Naive thymus-derived CD4-positive, alpha-beta T cell (primary cell): Measurements from ENCODE around the gene KRTAP10-11. TPM values are rescaled to one million over a fixed set of nuclear protein-coding genes. Genes with fewer than 3 reads are reported as not detected.
"Not testable (repeated sequence)": the region's sequence is repeated elsewhere in the genome, so short reads cannot be mapped to it uniquely, and the experiment has no call there.

Source experiments
- ATAC-seq: fragments of 150-1000 bp; cut with Tn5 transposase; 2 replicates; pipeline ENCODE4 v1.10.0; 2021; ENCODE audit warnings: mild to moderate bottlenecking, moderate library complexity
- CTCF ChIA-PET: fragments of 350-600 bp; sonication (Branson Sonifier 250); formaldehyde crosslinking; loops from one replicate; lab custom pipeline; 2021; ENCODE audit warnings: antibody characterized with exemption; lab: Charles Lee
- POLR2A ChIA-PET: fragments of 350-600 bp; sonication (Branson Sonifier 250); formaldehyde crosslinking; loops from one replicate; lab custom pipeline; 2021; ENCODE audit warnings: antibody characterized with exemption, inconsistent platforms; lab: Charles Lee
- DNase-seq, 9 donors: peaks; one replicate each; pipeline versions ENCODE4 v3.0.0 to v3.0.0-alpha.2; 2020 to 2022; ENCODE audit warnings: mixed read lengths in 1 of 9
- H3K27ac ChIP-seq: one replicate; pipeline ENCODE4 v1.7.0; 2013; ENCODE audit warnings: mild to moderate bottlenecking, low read depth, low read length, moderate library complexity
- H3K27me3 ChIP-seq, 2 donors: one replicate each; pipeline ENCODE4 v1.7.0; 2013; ENCODE audit warnings: low read length in 2 of 2, mild to moderate bottlenecking in 2 of 2, moderate library complexity in 2 of 2; ENCODE audit not compliant: control insufficient read depth in 2 of 2, insufficient read depth in 2 of 2
- H3K36me3 ChIP-seq, 3 experiments: 1 replicate in 2 of 3; 2 replicates in 1 of 3; pipeline ENCODE4 v1.7.0; 2013; ENCODE audit warnings: low read length in 3 of 3, mild to moderate bottlenecking in 3 of 3, moderate library complexity in 1 of 3; ENCODE audit not compliant: insufficient read depth in 3 of 3, control insufficient read depth in 2 of 3
- H3K4me1 ChIP-seq, 2 donors: one replicate each; pipeline ENCODE4 v1.7.0; 2013; ENCODE audit warnings: low read length in 2 of 2, mild to moderate bottlenecking in 2 of 2, moderate library complexity in 1 of 2; ENCODE audit not compliant: control insufficient read depth in 2 of 2, insufficient read depth in 2 of 2
- H3K4me3 ChIP-seq: 2 replicates; pipeline ENCODE4 v1.7.0; 2013; ENCODE audit warnings: mild to moderate bottlenecking, low read length
- H3K9me3 ChIP-seq, 3 experiments: 1 replicate in 2 of 3; 2 replicates in 1 of 3; pipeline ENCODE4 v1.7.0; 2013; ENCODE audit warnings: low read length in 3 of 3; ENCODE audit not compliant: control insufficient read depth in 2 of 3
- H3K27ac Mint-ChIP-seq, 9 donors: one replicate each; pipeline ENCODE4 v1.8.0; 2020 to 2022; ENCODE audit warnings: mixed read lengths in 9 of 9, mild to moderate bottlenecking in 8 of 9, moderate library complexity in 5 of 9, inconsistent platforms in 2 of 9
- H3K27me3 Mint-ChIP-seq, 5 donors: one replicate each; pipeline ENCODE4 v1.8.0; 2021 to 2022; ENCODE audit warnings: mixed read lengths in 5 of 5, mild to moderate bottlenecking in 1 of 5
- H3K36me3 Mint-ChIP-seq, 5 donors: one replicate each; pipeline ENCODE4 v1.8.0; 2020 to 2022; ENCODE audit warnings: mixed read lengths in 5 of 5, mild to moderate bottlenecking in 3 of 5, inconsistent platforms in 1 of 5
- H3K4me1 Mint-ChIP-seq, 7 donors: one replicate each; pipeline ENCODE4 v1.8.0; 2020 to 2022; ENCODE audit warnings: mixed read lengths in 7 of 7, mild to moderate bottlenecking in 3 of 7, inconsistent platforms in 1 of 7
- H3K4me3 Mint-ChIP-seq, 10 donors: one replicate each; pipeline ENCODE4 v1.8.0; 2020 to 2022; ENCODE audit warnings: mild to moderate bottlenecking in 10 of 10, mixed read lengths in 10 of 10, moderate library complexity in 6 of 10, inconsistent platforms in 2 of 10
- H3K9me3 Mint-ChIP-seq, 11 donors: one replicate each; pipeline ENCODE4 v1.8.0; 2020 to 2022; ENCODE audit warnings: mixed read lengths in 11 of 11, mild to moderate bottlenecking in 4 of 11, inconsistent platforms in 1 of 11, moderate library complexity in 1 of 11
- intact Hi-C, 2 donors: fragments of 100-400 bp; cut with micrococcal nuclease; formaldehyde crosslinking; loops; one replicate each; pipeline ENCODE4 v1.15.1; 2023
- polyA plus RNA-seq, 2 donors: library from polyadenylated mRNA; unstranded; fragments of 300-500 nt; fragmentation: Illumina TruSeq; gene quantifications; one replicate each; pipeline ENCODE4 v1.2.3, GENCODE V29; 2021
- total RNA-seq, 6 experiments: library from RNA in 5 of 6; stranded (reverse) in 5 of 6; gene quantifications; 1 replicate in 5 of 6; 2 replicates in 1 of 6; pipeline ENCODE4 v1.2.3 and lab custom pipeline; 2021 to 2026

Gene KRTAP10-11, protein sequence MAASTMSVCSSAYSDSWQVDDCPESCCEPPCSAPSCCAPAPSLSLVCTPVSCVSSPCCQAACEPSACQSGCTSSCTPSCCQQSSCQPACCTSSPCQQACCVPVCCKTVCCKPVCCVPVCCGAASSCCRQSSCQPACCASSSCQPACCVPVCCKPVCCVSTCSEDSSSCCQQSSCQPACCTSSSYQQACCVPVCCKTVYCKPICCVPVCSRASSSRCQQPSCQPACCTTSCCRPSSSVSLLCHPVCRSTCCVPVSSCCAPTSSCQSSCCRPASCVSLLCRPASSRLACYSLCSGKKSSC
- total RNA-seq (not detected), polyA plus RNA-seq (not detected), total RNA-seq (lab: John Stamatoyannopoulos, UW) (not detected)

DNA sequence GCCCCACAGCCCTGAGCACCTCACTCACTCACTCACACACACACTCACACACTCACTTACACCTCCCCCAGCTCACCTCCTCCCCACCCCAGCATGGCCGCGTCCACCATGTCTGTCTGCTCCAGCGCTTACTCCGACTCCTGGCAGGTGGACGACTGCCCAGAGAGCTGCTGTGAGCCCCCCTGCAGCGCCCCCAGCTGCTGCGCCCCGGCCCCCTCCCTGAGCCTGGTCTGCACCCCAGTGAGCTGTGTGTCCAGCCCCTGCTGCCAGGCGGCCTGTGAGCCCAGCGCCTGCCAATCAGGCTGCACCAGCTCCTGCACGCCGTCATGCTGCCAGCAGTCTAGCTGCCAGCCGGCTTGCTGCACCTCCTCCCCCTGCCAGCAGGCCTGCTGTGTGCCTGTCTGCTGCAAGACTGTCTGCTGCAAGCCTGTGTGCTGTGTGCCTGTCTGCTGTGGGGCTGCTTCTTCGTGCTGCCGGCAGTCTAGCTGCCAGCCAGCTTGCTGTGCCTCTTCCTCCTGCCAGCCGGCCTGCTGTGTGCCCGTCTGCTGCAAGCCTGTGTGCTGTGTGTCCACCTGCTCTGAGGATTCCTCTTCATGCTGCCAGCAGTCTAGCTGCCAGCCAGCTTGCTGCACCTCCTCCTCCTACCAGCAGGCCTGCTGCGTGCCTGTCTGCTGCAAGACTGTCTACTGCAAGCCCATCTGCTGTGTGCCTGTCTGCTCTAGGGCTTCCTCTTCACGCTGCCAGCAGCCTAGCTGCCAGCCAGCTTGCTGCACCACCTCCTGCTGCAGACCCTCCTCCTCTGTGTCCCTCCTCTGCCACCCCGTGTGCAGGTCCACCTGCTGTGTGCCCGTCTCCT lies at the start of gene KRTAP10-11:
TSS of gene KRTAP10-11 (plus strand) at position 49 of the 856 bp plus-strand sequence. CDS start at position 94, 45 bp downstream.
- ChIA-PET CTCF (interaction anchor here (1.0 to 1.1 kb wide), 2 partner anchors 9 to 136 kb away, joined by 3 read pairs; partner anchors contain the start of gene KRTAP10-10), POLR2A (interaction anchor here (0.9 kb wide), 1 partner anchor 11 kb away, joined by 3 read pairs; the partner anchor contains the start of gene KRTAP12-3)
- Mint-ChIP-seq H3K9me3 (peaks cover 4 to 37% (median 27%) of the 10 kb centered on the region in 11 donors), H3K27ac (peak within 1 kb of the TSS in 2 of 9 donors; percentile 48 to 83), H3K4me1 (peaks cover 0 to 10% (median 8%) of the 10 kb centered on the region in 7 donors), H3K36me3 (peaks cover 10 to 28% (median 11%) of the 10 kb centered on the region in 5 donors)
- peaks cover 0 to 15% (median 6%) of the 10 kb centered on the region in 3 experiments for H3K9me3 ChIP-seq
- H3K27ac ChIP-seq, H3K4me1 ChIP-seq, ATAC-seq, H3K27me3 Mint-ChIP-seq, H3K36me3 ChIP-seq, H3K4me3 ChIP-seq, H3K27me3 ChIP-seq, DNase-seq, H3K4me3 Mint-ChIP-seq, intact Hi-C loops: not testable (repeated sequence)

DNA sequence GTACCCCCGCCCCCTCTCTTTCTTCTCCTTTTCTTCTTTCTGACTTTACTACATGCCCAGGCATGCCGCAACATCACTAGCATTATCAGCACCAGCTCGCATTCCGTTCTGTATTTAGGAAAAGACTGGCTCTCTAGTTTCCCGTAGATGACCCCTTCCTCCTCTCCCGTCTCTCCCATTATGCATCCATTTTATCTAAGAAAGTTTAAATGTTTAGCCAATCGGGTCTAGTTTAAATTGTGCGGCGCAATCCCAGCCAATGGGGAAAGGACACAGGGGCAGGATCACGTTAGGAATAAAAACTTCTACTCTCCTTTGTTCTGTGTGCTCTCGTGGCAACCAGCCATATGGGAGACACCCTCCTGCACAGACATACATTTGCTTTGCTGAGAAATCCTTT lies 48.2 kb upstream of the KRTAP10-11 start:
- no peak overlapping the region for H3K4me3 ChIP-seq
- Mint-ChIP-seq H3K27me3 (peaks cover 0 to 17% (median 0%) of the 10 kb centered on the region in 5 donors), H3K4me1 (peaks cover 0 to 6% (median 3%) of the 10 kb centered on the region in 7 donors), H3K27ac (no peak overlapping the region), H3K36me3 (peaks cover 0 to 7% (median 0%) of the 10 kb centered on the region in 5 donors), H3K4me3 (no peak overlapping the region), H3K9me3 (peaks cover 2 to 12% (median 5%) of the 10 kb centered on the region in 11 donors)
- no peaks in the 10 kb centered on the region for H3K27me3 ChIP-seq
- POLR2A ChIA-PET, result no interaction called here
- CTCF ChIA-PET, result no interaction called here
- no peaks in the 10 kb centered on the region for H3K9me3 ChIP-seq
- ATAC-seq (no peak), DNase-seq (no peak)
- intact Hi-C loops, result no loop called here
- H3K27ac ChIP-seq, result no peak overlapping the region
- H3K4me1 ChIP-seq, result no peaks in the 10 kb centered on the region
- H3K36me3 ChIP-seq, result no peaks in the 10 kb centered on the region

- no peak overlapping the region for H3K4me3 ChIP-seq
- ATAC-seq (no peak), DNase-seq (no peak)
- Mint-ChIP-seq H3K9me3 (peaks cover 2 to 12% (median 5%) of the 10 kb centered on the region in 11 donors), H3K4me3 (no peak overlapping the region), H3K4me1 (peaks cover 0 to 6% (median 4%) of the 10 kb centered on the region in 7 donors), H3K27ac (no peak overlapping the region), H3K27me3 (peaks cover 0 to 18% (median 0%) of the 10 kb centered on the region in 5 donors), H3K36me3 (peaks cover 0 to 7% (median 0%) of the 10 kb centered on the region in 5 donors)
- POLR2A ChIA-PET, result no interaction called here
- H3K9me3 ChIP-seq, result no peaks in the 10 kb centered on the region
- H3K4me1 ChIP-seq, result no peaks in the 10 kb centered on the region
- no peak overlapping the region for H3K27ac ChIP-seq
- H3K36me3 ChIP-seq, result no peaks in the 10 kb centered on the region
- CTCF ChIA-PET, result interaction anchor here (0.6 kb wide), 1 partner anchor 16 kb away, joined by 3 read pairs; no protein-coding TSS in a partner anchor
- intact Hi-C loops, result no loop called here
- no peaks in the 10 kb centered on the region for H3K27me3 ChIP-seq
Measured at GRCh38 chr21:44599264-44600029, 46.8 kb upstream of the KRTAP10-11 start.

GRCh38 chr21:44600118-44600978 lies 45.9 kb upstream of the KRTAP10-11 start, which contains the start of gene KRTAP10-7:
Gene KRTAP10-7, plus strand, starts transcription at chr21:44600597. Its CDS starts 25 bp downstream, at chr21:44600622.
- POLR2A ChIA-PET, H3K27ac Mint-ChIP-seq, H3K36me3 Mint-ChIP-seq, H3K4me3 Mint-ChIP-seq, H3K9me3 ChIP-seq, H3K27me3 ChIP-seq, H3K4me1 ChIP-seq, DNase-seq, H3K27ac ChIP-seq, H3K4me3 ChIP-seq, ATAC-seq, H3K36me3 ChIP-seq, CTCF ChIA-PET, intact Hi-C loops, H3K4me1 Mint-ChIP-seq: not testable (repeated sequence)
- Mint-ChIP-seq H3K9me3 (peaks cover 2 to 18% (median 7%) of the 10 kb centered on the region in 11 donors), H3K27me3 (peaks cover 0 to 25% (median 0%) of the 10 kb centered on the region in 5 donors)

DNA sequence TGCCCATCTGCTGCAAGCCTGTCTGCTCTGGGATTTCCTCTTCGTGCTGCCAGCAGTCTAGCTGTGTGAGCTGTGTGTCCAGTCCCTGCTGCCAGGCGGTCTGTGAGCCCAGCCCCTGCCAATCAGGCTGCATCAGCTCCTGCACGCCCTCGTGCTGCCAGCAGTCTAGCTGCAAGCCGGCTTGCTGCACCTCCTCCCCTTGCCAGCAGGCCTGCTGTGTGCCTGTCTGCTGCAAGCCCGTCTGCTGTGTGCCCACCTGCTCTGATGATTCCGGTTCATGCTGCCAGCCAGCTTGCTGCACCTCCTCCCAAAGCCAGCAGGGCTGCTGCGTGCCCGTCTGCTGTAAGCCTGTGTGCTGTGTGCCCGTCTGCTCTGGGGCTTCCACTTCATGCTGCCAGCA lies 45.1 kb upstream of the KRTAP10-11 start:
- H3K36me3 ChIP-seq, H3K27ac Mint-ChIP-seq, H3K4me3 ChIP-seq, H3K9me3 ChIP-seq, POLR2A ChIA-PET, H3K4me1 Mint-ChIP-seq, DNase-seq, H3K4me1 ChIP-seq, CTCF ChIA-PET, H3K27ac ChIP-seq, H3K36me3 Mint-ChIP-seq, ATAC-seq, H3K4me3 Mint-ChIP-seq, H3K27me3 ChIP-seq, intact Hi-C loops: not testable (repeated sequence)
- Mint-ChIP-seq H3K9me3 (peaks cover 2 to 25% (median 9%) of the 10 kb centered on the region in 11 donors), H3K27me3 (peaks cover 0 to 31% (median 0%) of the 10 kb centered on the region in 5 donors)
